GM12874 (cell line): ENCODE measurements around the gene ERVMER34-1.

ENCODE experiments used
- CTCF ChIP-seq: IDR thresholded peaks from 2 replicates; pipeline ENCODE4 v1.5.1; 2011; ENCODE audit warnings: low read depth, mild to moderate bottlenecking, control low read depth, low read length, moderate library complexity; ENCODE audit not compliant: insufficient read depth

ERVMER34-1 gene

DNA sequence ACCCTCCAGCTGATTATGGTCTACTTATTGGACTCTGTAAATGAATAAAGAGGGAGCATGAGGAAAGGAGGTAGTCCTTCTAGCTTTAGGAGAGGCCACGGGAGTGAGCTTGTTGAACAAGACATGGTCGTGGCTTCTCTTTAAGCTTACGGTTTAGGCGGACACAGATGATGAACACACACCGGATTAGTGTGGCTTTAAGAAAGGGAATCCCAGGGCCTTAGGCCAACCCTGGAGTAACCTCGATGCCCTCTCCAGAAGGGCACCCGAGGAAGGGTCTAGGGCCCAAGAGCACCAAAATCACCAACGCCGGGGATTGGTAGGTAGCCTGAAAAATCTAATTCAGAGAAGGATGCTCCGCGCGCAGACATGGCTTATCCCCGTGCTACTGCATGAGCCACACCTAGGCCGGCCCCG is 39.4 kb downstream of the ERVMER34-1 start:
- no peak for TF ChIP-seq CTCF

GRCh38 chr4:52711272-52711671 is 40.0 kb downstream of the ERVMER34-1 start:
- no peak for TF ChIP-seq CTCF

GRCh38 chr4:52709155-52709554 is 42.1 kb downstream of the ERVMER34-1 start:
- TF ChIP-seq CTCF = no peak

DNA sequence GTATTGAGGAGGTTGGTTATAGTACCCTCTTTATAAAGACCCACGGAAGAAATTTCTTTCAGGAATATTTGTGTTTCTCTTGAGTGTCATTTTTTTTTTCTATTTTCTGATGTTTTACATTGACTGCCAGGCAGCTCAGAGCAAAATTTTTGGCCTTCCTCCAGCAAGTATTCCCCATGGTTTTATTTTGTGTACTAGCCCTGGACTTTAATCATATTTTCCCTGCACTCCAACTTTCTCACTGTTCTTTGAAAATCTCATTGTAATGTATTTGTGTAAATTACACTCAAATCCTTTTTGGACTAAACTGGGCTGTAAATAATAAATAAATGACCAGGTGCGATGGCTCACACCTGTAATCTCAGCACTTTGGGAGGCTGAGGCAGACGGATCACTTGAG is 46.6 kb downstream of the ERVMER34-1 start:
- no peak for TF ChIP-seq CTCF

- no peak for TF ChIP-seq CTCF
These were observed 47.1 kb downstream of the ERVMER34-1 start for GRCh38 chr4:52704133-52704532.

DNA sequence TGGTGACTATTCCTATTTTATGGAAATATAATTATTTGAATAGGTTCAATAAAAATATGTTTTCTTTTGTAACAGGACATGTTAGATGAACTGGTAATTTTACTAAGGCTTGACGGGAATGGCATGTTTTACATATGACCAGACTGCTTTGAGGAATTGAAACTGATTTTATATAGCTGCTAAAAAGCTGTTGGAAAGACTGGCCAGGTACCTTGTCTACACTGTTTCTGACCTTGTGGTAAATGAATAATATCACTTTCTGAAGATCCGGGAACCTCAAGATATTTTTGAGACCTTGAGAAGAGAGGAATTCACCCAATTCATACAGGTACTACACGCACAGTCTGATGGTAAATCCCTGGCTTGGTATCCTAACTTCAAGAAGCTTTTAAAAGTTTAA is 50.0 kb downstream of the ERVMER34-1 start:
- no peak for TF ChIP-seq CTCF

DNA sequence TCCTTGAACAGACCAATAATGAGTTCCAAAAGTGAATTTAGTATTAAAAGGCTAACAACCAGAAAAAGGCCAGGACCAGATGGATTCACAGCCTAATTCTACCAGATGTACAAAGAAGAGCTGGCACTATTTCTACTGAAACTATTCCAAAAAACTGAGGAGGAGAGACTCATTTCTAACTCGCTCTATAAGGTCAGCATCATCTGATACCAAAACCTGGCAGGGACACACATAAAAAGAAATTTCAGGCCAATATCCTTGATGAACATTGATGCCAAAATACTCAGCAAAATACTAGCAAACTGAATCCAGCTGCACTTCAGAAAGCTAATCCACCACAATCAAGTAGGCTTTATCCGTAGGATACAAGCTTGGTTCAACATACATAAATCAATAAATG is 56.3 kb downstream of the ERVMER34-1 start:
- no peak for TF ChIP-seq CTCF

GRCh38 chr4:52693492-52693891 is 57.7 kb downstream of the ERVMER34-1 start:
- no peak for TF ChIP-seq CTCF
